ENCODE results near the gene HSD17B10.
"Not testable (repeated sequence)": the region's sequence is repeated elsewhere in the genome, so short reads cannot be mapped to it uniquely, and the experiment has no call there.

Gene HSD17B10

GRCh38 chrX:53429755-53430154, 4.4 kb downstream of the HSD17B10 start:
- no peaks in the 10 kb centered on the region for H3K27me3 ChIP-seq (ENCODE audit: control insufficient read depth, insufficient read depth, low read length)
- no peak overlapping the region for H3K27ac ChIP-seq (ENCODE audit: low read depth, low read length)

DNA sequence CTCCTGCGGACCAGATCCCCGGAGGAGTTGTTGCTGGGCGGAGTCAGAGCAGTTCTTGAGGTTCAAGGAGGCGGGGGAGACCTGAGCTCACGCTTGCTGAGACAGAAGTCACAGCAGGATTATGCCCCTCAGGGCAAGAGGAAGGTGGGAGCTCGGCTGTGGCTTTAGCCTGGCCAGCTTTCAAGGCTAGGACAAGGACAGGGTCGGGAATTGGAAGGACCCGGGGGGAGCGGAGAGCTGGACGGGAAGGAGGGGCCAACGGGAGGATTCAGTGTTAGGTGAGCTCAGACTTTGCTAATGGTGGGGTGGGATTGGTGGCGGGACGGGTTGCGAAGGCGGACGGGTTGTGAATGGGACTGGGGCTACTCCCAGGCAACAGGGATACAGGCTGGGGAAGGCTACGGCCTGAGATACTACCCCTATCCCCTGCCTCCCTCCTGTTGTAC, 11.3 kb downstream of the HSD17B10 start, which contains the start of gene RIBC1:
TSS of gene RIBC1 (plus strand) at position 13 of the 446 bp plus-strand sequence. CDS start 3,404 bp downstream, outside the sequence.
- H3K4me3 ChIP-seq (ENCODE audit: low read length), result peak within 1 kb of the TSS; percentile 77
- peak within 1 kb of the TSS; percentile 96 for H3K27ac ChIP-seq (ENCODE audit: low read depth, low read length)
- H3K27me3 ChIP-seq (ENCODE audit: control insufficient read depth, insufficient read depth, low read length), result no peaks in the 10 kb centered on the region
- no peaks in the 10 kb centered on the region for H3K36me3 ChIP-seq (ENCODE audit: control insufficient read depth, insufficient read depth, low read length)
- H3K9ac ChIP-seq (ENCODE audit: low read length), result peak within 1 kb of the TSS; percentile 50
- peaks cover 10% of the 10 kb centered on the region for H3K4me1 ChIP-seq (ENCODE audit: control insufficient read depth, insufficient read depth, low read length)

More at GRCh38 chrX:53429755-53430154, 4.4 kb downstream of the HSD17B10 start:
- no peak overlapping the region for H3K9ac ChIP-seq (ENCODE audit: low read length)
- H3K4me3 ChIP-seq (ENCODE audit: low read length), result no peak overlapping the region
- H3K36me3 ChIP-seq (ENCODE audit: control insufficient read depth, insufficient read depth, low read length), result peaks cover 3% of the 10 kb centered on the region
- peaks cover 5% of the 10 kb centered on the region for H3K4me1 ChIP-seq (ENCODE audit: control insufficient read depth, insufficient read depth, low read length)

GRCh38 chrX:53422086-53422860, 11.9 kb downstream of the HSD17B10 start, which contains the start of gene SMC1A:
TSS of gene SMC1A (minus strand) at chrX:53422654. CDS start at chrX:53422600, 54 bp downstream.
- Histone ChIP-seq H3K9ac (ENCODE audit: low read length) (peak within 1 kb of the TSS; percentile 50), H3K27me3 (ENCODE audit: control insufficient read depth, insufficient read depth, low read length) (no peaks in the 10 kb centered on the region), H3K4me1 (ENCODE audit: control insufficient read depth, insufficient read depth, low read length) (peaks cover 10% of the 10 kb centered on the region), H3K27ac (ENCODE audit: low read depth, low read length) (peak within 1 kb of the TSS; percentile 96), H3K36me3 (ENCODE audit: control insufficient read depth, insufficient read depth, low read length) (no peaks in the 10 kb centered on the region), H3K4me3 (ENCODE audit: low read length) (peak within 1 kb of the TSS; percentile 77)

- H3K4me1 ChIP-seq (ENCODE audit: control insufficient read depth, insufficient read depth, low read length), result peaks cover 10% of the 10 kb centered on the region
- peak overlapping the region; percentile 77 for H3K4me3 ChIP-seq (ENCODE audit: low read length)
- no peaks in the 10 kb centered on the region for H3K27me3 ChIP-seq (ENCODE audit: control insufficient read depth, insufficient read depth, low read length)
- H3K36me3 ChIP-seq (ENCODE audit: control insufficient read depth, insufficient read depth, low read length), result no peaks in the 10 kb centered on the region
- H3K27ac ChIP-seq (ENCODE audit: low read depth, low read length), result peak overlapping the region; percentile 96
- peak overlapping the region; percentile 50 for H3K9ac ChIP-seq (ENCODE audit: low read length)
These were observed 12.4 kb downstream of the HSD17B10 start for GRCh38 chrX:53421772-53422085.

- Histone ChIP-seq H3K4me1 (ENCODE audit: control insufficient read depth, insufficient read depth, low read length) (peaks cover 10% of the 10 kb centered on the region), H3K4me3 (ENCODE audit: low read length) (peak overlapping the region; percentile 77), H3K27ac (ENCODE audit: low read depth, low read length) (no peak overlapping the region), H3K27me3 (ENCODE audit: control insufficient read depth, insufficient read depth, low read length) (no peaks in the 10 kb centered on the region), H3K9ac (ENCODE audit: low read length) (no peak overlapping the region), H3K36me3 (ENCODE audit: control insufficient read depth, insufficient read depth, low read length) (no peaks in the 10 kb centered on the region)
These were observed 13.0 kb downstream of the HSD17B10 start for GRCh38 chrX:53421125-53421524.

GRCh38 chrX:53420351-53420750, 13.8 kb downstream of the HSD17B10 start:
- H3K36me3 ChIP-seq (ENCODE audit: control insufficient read depth, insufficient read depth, low read length); H3K4me1 ChIP-seq (ENCODE audit: control insufficient read depth, insufficient read depth, low read length); H3K9ac ChIP-seq (ENCODE audit: low read length); H3K4me3 ChIP-seq (ENCODE audit: low read length); H3K27ac ChIP-seq (ENCODE audit: low read depth, low read length); H3K27me3 ChIP-seq (ENCODE audit: control insufficient read depth, insufficient read depth, low read length): not testable (repeated sequence)

DNA sequence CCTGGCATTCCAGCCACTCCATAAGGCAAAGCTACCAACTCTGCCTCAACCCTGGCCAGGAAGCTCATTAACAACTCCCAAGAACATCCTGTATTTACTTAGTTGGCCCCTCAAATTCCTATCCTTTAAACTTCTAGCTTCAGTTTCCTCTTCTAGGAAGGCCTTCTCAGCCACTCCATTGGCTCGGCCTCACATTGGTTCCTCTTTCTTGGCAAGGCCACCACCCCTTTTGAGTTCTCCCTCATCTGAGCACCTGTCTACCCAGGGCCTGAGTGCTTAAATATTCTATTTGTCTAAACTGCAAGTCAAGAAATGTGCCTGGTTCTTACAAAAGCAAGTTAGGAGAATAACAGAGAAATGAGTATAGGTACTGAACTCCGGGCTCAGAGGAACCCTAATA, 21.7 kb downstream of the HSD17B10 start:
- peaks cover 52% of the 10 kb centered on the region for H3K36me3 ChIP-seq (ENCODE audit: control insufficient read depth, insufficient read depth, low read length)
- no peaks in the 10 kb centered on the region for H3K4me1 ChIP-seq (ENCODE audit: control insufficient read depth, insufficient read depth, low read length)
- no peak overlapping the region for H3K4me3 ChIP-seq (ENCODE audit: low read length)
- no peaks in the 10 kb centered on the region for H3K27me3 ChIP-seq (ENCODE audit: control insufficient read depth, insufficient read depth, low read length)
- no peak overlapping the region for H3K27ac ChIP-seq (ENCODE audit: low read depth, low read length)
- no peak overlapping the region for H3K9ac ChIP-seq (ENCODE audit: low read length)

DNA sequence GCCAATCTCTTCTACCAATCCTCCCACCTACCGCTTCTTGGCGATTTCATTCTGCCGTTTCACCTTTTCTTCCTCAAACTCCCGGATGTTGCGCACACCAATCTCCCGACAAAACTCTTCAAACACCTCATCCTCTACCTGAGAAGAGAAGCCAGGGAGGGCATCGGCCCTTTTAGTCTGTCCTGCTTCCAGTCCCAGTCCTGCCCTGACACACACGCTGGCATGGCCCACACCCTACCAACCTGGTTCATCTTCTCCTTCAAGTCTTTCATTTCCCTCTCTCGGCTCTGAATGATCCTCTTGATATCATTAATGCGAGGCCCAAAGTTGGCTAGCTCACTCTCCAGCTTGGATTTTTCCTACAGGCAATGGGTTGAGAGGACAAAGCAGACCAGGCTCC, 30.6 kb downstream of the HSD17B10 start:
- Histone ChIP-seq H3K4me3 (ENCODE audit: low read length) (no peak overlapping the region), H3K9ac (ENCODE audit: low read length) (no peak overlapping the region), H3K27ac (ENCODE audit: low read depth, low read length) (no peak overlapping the region), H3K36me3 (ENCODE audit: control insufficient read depth, insufficient read depth, low read length) (peaks cover 45% of the 10 kb centered on the region), H3K27me3 (ENCODE audit: control insufficient read depth, insufficient read depth, low read length) (no peaks in the 10 kb centered on the region), H3K4me1 (ENCODE audit: control insufficient read depth, insufficient read depth, low read length) (no peaks in the 10 kb centered on the region)

- Histone ChIP-seq H3K27ac (ENCODE audit: low read depth, low read length) (no peak overlapping the region), H3K4me1 (ENCODE audit: control insufficient read depth, insufficient read depth, low read length) (no peaks in the 10 kb centered on the region), H3K9ac (ENCODE audit: low read length) (no peak overlapping the region), H3K4me3 (ENCODE audit: low read length) (no peak overlapping the region), H3K36me3 (ENCODE audit: control insufficient read depth, insufficient read depth, low read length) (peaks cover 11% of the 10 kb centered on the region), H3K27me3 (ENCODE audit: control insufficient read depth, insufficient read depth, low read length) (no peaks in the 10 kb centered on the region)
These were observed 36.0 kb downstream of the HSD17B10 start for GRCh38 chrX:53398216-53398615.

GRCh38 chrX:53395605-53396298, 38.4 kb downstream of the HSD17B10 start:
- H3K4me1 ChIP-seq (ENCODE audit: control insufficient read depth, insufficient read depth, low read length), result no peaks in the 10 kb centered on the region
- H3K9ac ChIP-seq (ENCODE audit: low read length), result no peak overlapping the region
- H3K27me3 ChIP-seq (ENCODE audit: control insufficient read depth, insufficient read depth, low read length), result no peaks in the 10 kb centered on the region
- H3K27ac ChIP-seq (ENCODE audit: low read depth, low read length), result no peak overlapping the region
- peaks cover 3% of the 10 kb centered on the region for H3K36me3 ChIP-seq (ENCODE audit: control insufficient read depth, insufficient read depth, low read length)
- H3K4me3 ChIP-seq (ENCODE audit: low read length), result no peak overlapping the region

GRCh38 chrX:53383376-53384076, 50.6 kb downstream of the HSD17B10 start:
- Histone ChIP-seq H3K9ac (ENCODE audit: low read length) (no peak overlapping the region), H3K36me3 (ENCODE audit: control insufficient read depth, insufficient read depth, low read length) (peaks cover 24% of the 10 kb centered on the region), H3K27ac (ENCODE audit: low read depth, low read length) (no peak overlapping the region), H3K4me3 (ENCODE audit: low read length) (no peak overlapping the region), H3K27me3 (ENCODE audit: control insufficient read depth, insufficient read depth, low read length) (no peaks in the 10 kb centered on the region), H3K4me1 (ENCODE audit: control insufficient read depth, insufficient read depth, low read length) (no peaks in the 10 kb centered on the region)

Data from rectal smooth muscle tissue (tissue), 1 donor.